OCI-LY1 (cell line): ENCODE results near the gene CYYR1.

Experiments
- H2AFZ ChIP-seq: fragments of 200-600 bp; sonication (generic), shearing (Covaris generic); 2 replicates; pipeline ENCODE4 v1.6.0; 2014; ENCODE audit warnings: antibody characterized with exemption, mild to moderate bottlenecking, low read length
- H3F3A ChIP-seq: fragments of 200-600 bp; sonication (generic), shearing (Covaris generic); 2 replicates; pipeline ENCODE4 v1.6.0; 2014; ENCODE audit warnings: mild to moderate bottlenecking, antibody characterized with exemption, low read length, moderate library complexity; ENCODE audit not compliant: insufficient read depth
- H3K27ac ChIP-seq: fragments of 200-600 bp; sonication (generic); 2 replicates; pipeline ENCODE4 v1.5.1; 2014; ENCODE audit warnings: low read length, mixed run types, mild to moderate bottlenecking, low read depth; ENCODE audit not compliant: poor library complexity, severe bottlenecking
- H3K27me3 ChIP-seq: fragments of 200-600 bp; sonication (generic); 2 replicates; pipeline ENCODE4 v1.6.0; 2014; ENCODE audit warnings: antibody characterized with exemption, mild to moderate bottlenecking, low read length, moderate library complexity; ENCODE audit not compliant: insufficient read depth
- H3K36me3 ChIP-seq: fragments of 200-600 bp; sonication (generic); 2 replicates; pipeline ENCODE4 v1.6.1; 2014; ENCODE audit warnings: mild to moderate bottlenecking, antibody characterized with exemption, low read length, moderate library complexity, mixed read lengths; ENCODE audit not compliant: insufficient read depth
- H3K4me1 ChIP-seq: fragments of 200-600 bp; sonication (generic); 2 replicates; pipeline ENCODE4 v1.5.1; 2014; ENCODE audit warnings: mild to moderate bottlenecking, low read length, moderate library complexity; ENCODE audit not compliant: insufficient read depth, severe bottlenecking
- H3K4me2 ChIP-seq: fragments of 200-600 bp; sonication (generic), shearing (Covaris generic); 2 replicates; pipeline ENCODE4 v1.6.1; 2014; ENCODE audit warnings: low read length
- H3K4me3 ChIP-seq: fragments of 200-600 bp; sonication (generic); 2 replicates; pipeline ENCODE4 v1.5.1; 2014; ENCODE audit warnings: low read length, low read depth, mild to moderate bottlenecking, mixed read lengths; ENCODE audit not compliant: poor library complexity, severe bottlenecking
- H3K79me2 ChIP-seq: fragments of 200-600 bp; shearing (Covaris generic); 2 replicates; pipeline ENCODE4 v1.6.1; 2016; ENCODE audit warnings: mixed run types, low read length, mixed read lengths; ENCODE audit not compliant: insufficient read depth
- H3K9ac ChIP-seq: fragments of 200-600 bp; sonication (generic), shearing (Covaris generic); 2 replicates; pipeline ENCODE4 v1.6.1; 2014; ENCODE audit warnings: mild to moderate bottlenecking, low read length, mixed read lengths
- H3K9me2 ChIP-seq: fragments of 200-600 bp; sonication (generic), shearing (Covaris generic); 2 replicates; pipeline ENCODE4 v1.6.1; 2014; ENCODE audit warnings: low read depth, mild to moderate bottlenecking, low read length, mixed read lengths
- H3K9me3 ChIP-seq: fragments of 200-600 bp; shearing (Covaris generic); 2 replicates; pipeline ENCODE4 v1.6.1; 2014; ENCODE audit warnings: low read length, mixed read lengths
- H4K20me1 ChIP-seq: fragments of 200-600 bp; sonication (generic), shearing (Covaris generic); 2 replicates; pipeline ENCODE4 v1.6.0; 2016; ENCODE audit warnings: mild to moderate bottlenecking, low read length; ENCODE audit not compliant: insufficient read depth
- EZH2 ChIP-seq: fragments of 200-600 bp; sonication (generic), shearing (Covaris generic); IDR thresholded peaks from 2 replicates; pipeline ENCODE4 v1.8.0; 2017; ENCODE audit warnings: borderline replicate concordance, mixed run types, mild to moderate bottlenecking, antibody characterized with exemption, low read length, moderate library complexity, mixed read lengths
- TF ChIP-seq, protein P1 (sequence below): fragments of 200-600 bp; sonication (generic), shearing (Covaris generic); IDR thresholded peaks from 2 replicates; pipeline ENCODE4 v1.5.1; 2017; ENCODE audit warnings: mild to moderate bottlenecking, antibody characterized with exemption, low read length, moderate library complexity, mixed read lengths

Gene CYYR1

GRCh38 chr21:26581818-26582217 is 8.7 kb upstream of the CYYR1 start:
- no peaks in the 10 kb centered on the region for H3F3A ChIP-seq
- H3K9me2 ChIP-seq: no peaks in the 10 kb centered on the region
- H3K36me3 ChIP-seq: no peaks in the 10 kb centered on the region
- no peak overlapping the region for H3K27ac ChIP-seq
- no peaks in the 10 kb centered on the region for H3K79me2 ChIP-seq
- H3K4me2 ChIP-seq: no peak overlapping the region
- no peak overlapping the region for H2AFZ ChIP-seq
- no peaks in the 10 kb centered on the region for H4K20me1 ChIP-seq
- TF ChIP-seq, protein P1, sequence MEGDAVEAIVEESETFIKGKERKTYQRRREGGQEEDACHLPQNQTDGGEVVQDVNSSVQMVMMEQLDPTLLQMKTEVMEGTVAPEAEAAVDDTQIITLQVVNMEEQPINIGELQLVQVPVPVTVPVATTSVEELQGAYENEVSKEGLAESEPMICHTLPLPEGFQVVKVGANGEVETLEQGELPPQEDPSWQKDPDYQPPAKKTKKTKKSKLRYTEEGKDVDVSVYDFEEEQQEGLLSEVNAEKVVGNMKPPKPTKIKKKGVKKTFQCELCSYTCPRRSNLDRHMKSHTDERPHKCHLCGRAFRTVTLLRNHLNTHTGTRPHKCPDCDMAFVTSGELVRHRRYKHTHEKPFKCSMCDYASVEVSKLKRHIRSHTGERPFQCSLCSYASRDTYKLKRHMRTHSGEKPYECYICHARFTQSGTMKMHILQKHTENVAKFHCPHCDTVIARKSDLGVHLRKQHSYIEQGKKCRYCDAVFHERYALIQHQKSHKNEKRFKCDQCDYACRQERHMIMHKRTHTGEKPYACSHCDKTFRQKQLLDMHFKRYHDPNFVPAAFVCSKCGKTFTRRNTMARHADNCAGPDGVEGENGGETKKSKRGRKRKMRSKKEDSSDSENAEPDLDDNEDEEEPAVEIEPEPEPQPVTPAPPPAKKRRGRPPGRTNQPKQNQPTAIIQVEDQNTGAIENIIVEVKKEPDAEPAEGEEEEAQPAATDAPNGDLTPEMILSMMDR: no peak
- TF ChIP-seq EZH2: no peak
- H3K9ac ChIP-seq: no peak overlapping the region
- H3K9me3 ChIP-seq: no peaks in the 10 kb centered on the region
- no peaks in the 10 kb centered on the region for H3K4me1 ChIP-seq
- H3K4me3 ChIP-seq: no peak overlapping the region
- H3K27me3 ChIP-seq: no peaks in the 10 kb centered on the region

DNA sequence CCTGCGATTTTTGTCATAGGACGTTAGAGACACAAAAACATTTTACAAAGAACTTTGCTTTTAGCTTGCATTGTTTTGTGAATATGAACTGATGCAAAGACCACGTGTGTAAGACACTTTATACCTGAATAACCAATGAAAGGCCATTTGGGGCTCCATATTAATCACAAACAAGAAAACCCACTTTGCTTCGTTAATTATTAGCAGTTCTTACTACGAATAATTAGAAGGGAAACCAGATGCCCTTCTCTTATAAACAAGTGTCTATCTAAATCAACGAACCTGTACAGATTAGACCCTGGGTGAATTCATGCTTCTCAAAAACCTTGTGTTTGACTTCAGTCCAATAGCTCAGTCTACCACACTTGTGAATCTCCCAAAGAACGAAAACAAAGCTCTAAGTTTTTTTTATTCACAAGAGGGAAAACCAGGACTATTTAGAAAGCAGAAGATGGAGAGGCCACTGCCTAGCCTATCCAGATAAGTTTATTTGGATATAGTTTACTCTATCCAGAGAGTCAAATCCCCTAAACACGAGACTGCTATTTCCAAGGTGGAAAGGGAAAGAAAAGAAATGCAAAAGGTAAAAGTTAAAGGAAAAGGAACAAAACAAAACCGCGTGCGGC is 897 bp downstream of the CYYR1 start:
- H4K20me1 ChIP-seq: no peaks in the 10 kb centered on the region
- H3K4me1 ChIP-seq: no peaks in the 10 kb centered on the region
- no peaks in the 10 kb centered on the region; the same call in 1 of the 2 replicates for H3K36me3 ChIP-seq
- TF ChIP-seq, protein P1: no peak
- no peak for TF ChIP-seq EZH2
- no peak overlapping the region for H3K4me3 ChIP-seq
- H3F3A ChIP-seq: no peaks in the 10 kb centered on the region
- H3K27me3 ChIP-seq: no peaks in the 10 kb centered on the region
- no peak overlapping the region for H2AFZ ChIP-seq
- H3K9ac ChIP-seq: no peak overlapping the region
- no peak overlapping the region for H3K4me2 ChIP-seq
- no peaks in the 10 kb centered on the region for H3K9me2 ChIP-seq
- H3K9me3 ChIP-seq: no peaks in the 10 kb centered on the region
- H3K79me2 ChIP-seq: no peaks in the 10 kb centered on the region
- H3K27ac ChIP-seq: no peak overlapping the region

DNA sequence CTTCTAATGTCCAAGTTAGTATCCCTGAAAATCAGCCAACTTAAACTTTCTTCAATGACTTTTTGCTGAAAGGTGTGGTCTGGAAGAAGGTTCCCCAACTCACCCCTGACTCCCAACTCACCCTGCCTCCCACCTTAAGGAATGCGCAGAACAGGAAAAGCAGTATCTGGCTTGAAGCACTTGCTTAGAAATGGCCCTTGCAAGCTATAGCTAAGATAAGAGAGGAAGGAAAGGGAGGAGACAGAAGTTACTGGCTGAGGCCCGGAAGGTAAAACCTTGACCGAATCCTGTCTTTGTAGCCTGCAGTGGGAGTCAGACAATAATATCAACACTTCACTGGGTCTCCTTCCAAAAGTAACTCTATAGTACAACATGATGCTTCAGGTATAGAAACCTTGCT is 2.9 kb downstream of the CYYR1 start:
- no peaks in the 10 kb centered on the region for H3K9me2 ChIP-seq
- H3K27me3 ChIP-seq: no peaks in the 10 kb centered on the region
- H4K20me1 ChIP-seq: no peaks in the 10 kb centered on the region
- no peaks in the 10 kb centered on the region for H3F3A ChIP-seq
- no peak overlapping the region for H3K4me3 ChIP-seq
- no peaks in the 10 kb centered on the region for H3K4me1 ChIP-seq
- no peaks in the 10 kb centered on the region for H3K9me3 ChIP-seq
- H2AFZ ChIP-seq: no peak overlapping the region
- no peaks in the 10 kb centered on the region for H3K79me2 ChIP-seq
- no peak overlapping the region for H3K9ac ChIP-seq
- H3K36me3 ChIP-seq: no peaks in the 10 kb centered on the region; the same call in 1 of the 2 replicates
- TF ChIP-seq EZH2: no peak
- TF ChIP-seq, protein P1: no peak
- H3K4me2 ChIP-seq: no peak overlapping the region
- H3K27ac ChIP-seq: no peak overlapping the region
